HepG2 (cell line): ENCODE results near the gene DYSF. TPM values are rescaled to one million over a fixed set of nuclear protein-coding genes. Genes with fewer than 3 reads are reported as not detected.

Source experiments
- CEBPG ChIP-seq: IDR thresholded peaks from 2 replicates; pipeline ENCODE4 v1.6.1; 2016
- FOXA3 ChIP-seq: IDR thresholded peaks from 2 replicates; pipeline ENCODE4 v1.6.1; 2016; ENCODE audit warnings: missing genetic modification reagents, missing compliant biosample characterization
- GLI4 ChIP-seq: sonication (generic); formaldehyde crosslinking; IDR thresholded peaks from 2 replicates; pipeline ENCODE4 v1.5.1; 2020; ENCODE audit warnings: missing genetic modification reagents, mild to moderate bottlenecking, moderate library complexity, borderline replicate concordance
- HMG20A ChIP-seq: IDR thresholded peaks from 2 replicates; pipeline ENCODE4 v1.6.1; 2016; ENCODE audit warnings: borderline replicate concordance
- HNF4G ChIP-seq, 2 experiments: sonication (generic) in 1 of 2; formaldehyde crosslinking in 1 of 2; IDR thresholded peaks; 2 replicates each; pipeline versions ENCODE4 v1.4.0 to v1.6.1; 2011 to 2020; ENCODE audit warnings: borderline replicate concordance in 2 of 2, low read depth in 2 of 2, mild to moderate bottlenecking in 2 of 2, low read length in 1 of 2, missing genetic modification reagents in 1 of 2, moderate library complexity in 1 of 2
- HOXD1 ChIP-seq: sonication (generic); formaldehyde crosslinking; IDR thresholded peaks from 2 replicates; pipeline ENCODE4 v1.5.0; 2020; ENCODE audit warnings: missing genetic modification reagents
- IRX3 ChIP-seq: sonication (generic); formaldehyde crosslinking; IDR thresholded peaks from 2 replicates; pipeline ENCODE4 v1.8.1; 2023; ENCODE audit warnings: mild to moderate bottlenecking, low read depth, missing genetic modification reagents, borderline replicate concordance
- ISX ChIP-seq: sonication (generic); formaldehyde crosslinking; conservative IDR thresholded peaks from 2 replicates; pipeline ENCODE4 v1.5.0; 2020; ENCODE audit warnings: missing genetic modification reagents
- KLF16 ChIP-seq, 2 experiments: sonication (generic) in 1 of 2; formaldehyde crosslinking in 1 of 2; IDR thresholded peaks; 2 replicates each; pipeline versions ENCODE4 v1.6.1 to v1.8.0; 2016 to 2023; ENCODE audit warnings: missing genetic modification reagents in 2 of 2, missing compliant biosample characterization in 1 of 2
- PHF20 ChIP-seq: sonication (generic); formaldehyde crosslinking; IDR thresholded peaks from 2 replicates; pipeline ENCODE4 v1.5.0; 2020; ENCODE audit warnings: mild to moderate bottlenecking, missing genetic modification reagents
- RFX3 ChIP-seq: IDR thresholded peaks from 2 replicates; pipeline ENCODE4 v1.6.1; 2016; ENCODE audit warnings: missing biosample characterization, missing genetic modification reagents
- RXRB ChIP-seq: IDR thresholded peaks from 2 replicates; pipeline ENCODE4 v1.6.1; 2016; ENCODE audit warnings: borderline replicate concordance, missing genetic modification reagents, missing compliant biosample characterization
- SALL1 ChIP-seq: sonication (generic); formaldehyde crosslinking; IDR thresholded peaks from 2 replicates; pipeline ENCODE4 v1.8.0; 2022; ENCODE audit warnings: mild to moderate bottlenecking, missing genetic modification reagents
- STAT5B ChIP-seq: sonication (generic); formaldehyde crosslinking; IDR thresholded peaks from 2 replicates; pipeline ENCODE4 v1.4.0; 2020; ENCODE audit warnings: missing genetic modification reagents
- TCF12 ChIP-seq, 2 experiments: fragments of 450-650 bp in 1 of 2; sonication (generic) in 1 of 2; formaldehyde crosslinking in 1 of 2; IDR thresholded peaks; 2 replicates each; pipeline versions ENCODE4 v1.6.1 to v1.8.0; 2017 to 2022; ENCODE audit warnings: antibody characterized with exemption in 1 of 2, mild to moderate bottlenecking in 1 of 2, missing genetic modification reagents in 1 of 2, moderate library complexity in 1 of 2
- ZBTB8A ChIP-seq: sonication (generic); formaldehyde crosslinking; IDR thresholded peaks from 2 replicates; pipeline ENCODE4 v1.4.0; 2020; ENCODE audit warnings: mild to moderate bottlenecking, low read depth, missing genetic modification reagents, borderline replicate concordance
- ZFP1 ChIP-seq: IDR thresholded peaks from 2 replicates; pipeline ENCODE4 v1.6.1; 2016
- ZFP41 ChIP-seq: sonication (generic); formaldehyde crosslinking; IDR thresholded peaks from 2 replicates; pipeline ENCODE4 v1.4.0; 2020; ENCODE audit warnings: mild to moderate bottlenecking, missing genetic modification reagents, borderline replicate concordance
- ZKSCAN8 ChIP-seq: IDR thresholded peaks from 2 replicates; pipeline ENCODE4 v1.6.1; 2016; ENCODE audit warnings: borderline replicate concordance, missing genetic modification reagents, missing compliant biosample characterization
- ZNF20 ChIP-seq: sonication (generic); formaldehyde crosslinking; IDR thresholded peaks from 2 replicates; pipeline ENCODE4 v1.4.0; 2020; ENCODE audit warnings: mild to moderate bottlenecking, moderate library complexity, missing genetic modification reagents
- ZNF331 ChIP-seq: sonication (generic); formaldehyde crosslinking; IDR thresholded peaks from 2 replicates; pipeline ENCODE4 v1.4.0; 2020; ENCODE audit warnings: missing genetic modification reagents
- ZNF350 ChIP-seq: sonication (generic); formaldehyde crosslinking; IDR thresholded peaks from 2 replicates; pipeline ENCODE4 v1.4.0; 2020; ENCODE audit warnings: mild to moderate bottlenecking, low read depth, missing genetic modification reagents, borderline replicate concordance
- ZNF816 ChIP-seq: sonication (generic); formaldehyde crosslinking; IDR thresholded peaks from 2 replicates; pipeline ENCODE4 v1.8.0; 2022; ENCODE audit warnings: missing genetic modification reagents, mild to moderate bottlenecking, borderline replicate concordance
- polyA plus RNA-seq, 8 experiments: library from polyadenylated mRNA; depleted of rRNA in 3 of 8; stranded (reverse) in 7 of 8; unstranded in 1 of 8; fragments of >200 nt; fragmentation: Illumina TruSeq in 4 of 8; extraction: Trizol in 4 of 8; gene quantifications; 2 replicates each; pipeline versions ENCODE4 v1.2.1 to v1.2.3, GENCODE V29; 2011 to 2016; ENCODE audit warnings: low read depth in 4 of 8, missing spikeins in 1 of 8, mixed read lengths in 1 of 8; ENCODE audit not compliant: insufficient read depth in 1 of 8
- total RNA-seq, 5 experiments: library from RNA; depleted of rRNA; stranded (reverse); fragments of >200 nt; fragmentation: Illumina TruSeq; extraction: Trizol; gene quantifications; 2 replicates each; pipeline ENCODE4 v1.2.3, GENCODE V29; 2016; ENCODE audit warnings: low read depth in 1 of 5
- TF ChIP-seq, protein P1 (sequence below), 2 experiments: sonication (generic) in 1 of 2; formaldehyde crosslinking in 1 of 2; IDR thresholded peaks; 2 replicates each; pipeline versions ENCODE4 v1.4.0 to v1.6.1; 2016 to 2020; ENCODE audit warnings: borderline replicate concordance in 1 of 2, low read depth in 1 of 2, mild to moderate bottlenecking in 1 of 2, missing genetic modification reagents in 1 of 2
- TF ChIP-seq, protein P2 (sequence below): sonication (generic); formaldehyde crosslinking; IDR thresholded peaks from 2 replicates; pipeline ENCODE4 v1.8.1; 2023; ENCODE audit warnings: mild to moderate bottlenecking, missing genetic modification reagents

The DYSF gene
- total and polyA plus RNA-seq, 2 of the 13 experiments (the other 11 are each of a cell fraction or from before 2014, with no cell fraction given), result 0.15 to 2.4 TPM

DNA sequence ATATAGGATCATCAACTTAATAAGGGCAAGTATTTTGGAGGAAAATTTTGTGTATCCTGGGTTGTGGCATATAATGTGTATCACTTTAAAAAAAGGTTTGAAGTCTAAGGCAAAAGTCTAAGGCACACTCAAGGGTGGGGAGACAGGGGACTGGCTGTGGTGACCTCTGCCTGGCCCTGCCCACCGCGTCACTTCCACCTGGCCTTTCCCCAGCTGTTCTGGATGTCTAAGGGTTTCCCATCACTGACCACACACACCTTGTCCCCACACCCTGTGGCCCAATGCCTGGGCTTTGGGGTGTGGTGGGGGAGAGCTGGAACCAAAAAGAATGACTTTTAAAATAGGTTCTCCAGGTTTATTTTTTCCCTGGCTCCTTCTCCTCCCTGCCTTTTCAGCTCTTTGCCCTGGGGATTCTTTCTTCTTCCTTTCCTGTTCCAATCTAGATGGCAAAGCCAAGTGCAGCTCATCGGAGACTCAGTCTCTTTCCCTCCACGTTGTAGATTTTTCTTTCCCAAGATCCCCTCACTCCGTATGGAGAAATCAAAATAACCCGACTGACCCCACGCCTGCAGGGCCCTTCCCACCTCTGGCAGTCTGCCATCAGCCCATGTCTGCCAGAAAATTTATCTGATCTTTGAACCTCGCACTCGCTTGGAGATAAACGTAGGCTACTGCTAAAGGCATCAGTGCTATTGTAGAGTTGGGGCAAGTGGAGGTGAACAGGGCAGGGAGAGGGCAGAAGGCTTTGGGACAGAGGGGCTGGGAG is 257.2 kb downstream of the DYSF start (continued):
- TF ChIP-seq ZBTB8A (CRISPR knock-in tag), result no peak
- TF ChIP-seq RFX3 (CRISPR knock-in tag), result no peak
- no peak for TF ChIP-seq GLI4
- TF ChIP-seq IRX3 (CRISPR knock-in tag), result no peak
- no peak for TF ChIP-seq ZKSCAN8 (CRISPR knock-in tag)
- TF ChIP-seq RXRB, result peak; percentile 40; the same call in 1 of the 2 replicates
- no peak for TF ChIP-seq ZNF816 (CRISPR knock-in tag)
- TF ChIP-seq ISX (CRISPR knock-in tag), result no peak
- no peak for TF ChIP-seq HMG20A (CRISPR knock-in tag)
- peak; percentile 61 for TF ChIP-seq HNF4G (IDR thresholded peaks at IDR 0.05; ENCODE audit: borderline replicate concordance, low read depth, low read length)
- no peak for TF ChIP-seq HNF4G (CRISPR knock-in tag; IDR thresholded peaks at IDR 0.05; ENCODE audit: borderline replicate concordance, low read depth)
- peak; percentile 84 for TF ChIP-seq SALL1 (CRISPR knock-in tag)
- no peak for TF ChIP-seq ZFP1
- TF ChIP-seq ZFP41 (CRISPR knock-in tag), result no peak
- TF ChIP-seq FOXA3 (CRISPR knock-in tag), result peak; percentile 32; the same call in 1 of the 2 replicates
- no peak for TF ChIP-seq STAT5B (CRISPR knock-in tag)
- TF ChIP-seq CEBPG (CRISPR knock-in tag), result 0 out of 2 replicates have a peak, but pooled peaks have one; percentile 10
- TF ChIP-seq, protein P1, sequence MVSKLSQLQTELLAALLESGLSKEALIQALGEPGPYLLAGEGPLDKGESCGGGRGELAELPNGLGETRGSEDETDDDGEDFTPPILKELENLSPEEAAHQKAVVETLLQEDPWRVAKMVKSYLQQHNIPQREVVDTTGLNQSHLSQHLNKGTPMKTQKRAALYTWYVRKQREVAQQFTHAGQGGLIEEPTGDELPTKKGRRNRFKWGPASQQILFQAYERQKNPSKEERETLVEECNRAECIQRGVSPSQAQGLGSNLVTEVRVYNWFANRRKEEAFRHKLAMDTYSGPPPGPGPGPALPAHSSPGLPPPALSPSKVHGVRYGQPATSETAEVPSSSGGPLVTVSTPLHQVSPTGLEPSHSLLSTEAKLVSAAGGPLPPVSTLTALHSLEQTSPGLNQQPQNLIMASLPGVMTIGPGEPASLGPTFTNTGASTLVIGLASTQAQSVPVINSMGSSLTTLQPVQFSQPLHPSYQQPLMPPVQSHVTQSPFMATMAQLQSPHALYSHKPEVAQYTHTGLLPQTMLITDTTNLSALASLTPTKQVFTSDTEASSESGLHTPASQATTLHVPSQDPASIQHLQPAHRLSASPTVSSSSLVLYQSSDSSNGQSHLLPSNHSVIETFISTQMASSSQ (IDR thresholded peaks at IDR 0.05; ENCODE audit: low read depth), result no peak
- TF ChIP-seq, protein P1 (CRISPR knock-in tag; IDR thresholded peaks at IDR 0.05; ENCODE audit: borderline replicate concordance), result no peak
- TF ChIP-seq KLF16 (CRISPR knock-in tag; IDR thresholded peaks at IDR 0.05), result no peak
- TF ChIP-seq ZNF350 (CRISPR knock-in tag), result 0 out of 2 replicates have a peak, but pooled peaks have one; percentile 18
- TF ChIP-seq ZNF20 (CRISPR knock-in tag), result no peak
- TF ChIP-seq TCF12 (IDR thresholded peaks at IDR 0.05), result no peak
- TF ChIP-seq TCF12 (CRISPR knock-in tag; IDR thresholded peaks at IDR 0.05), result no peak
- TF ChIP-seq HOXD1 (CRISPR knock-in tag), result no peak
- TF ChIP-seq, protein P2, sequence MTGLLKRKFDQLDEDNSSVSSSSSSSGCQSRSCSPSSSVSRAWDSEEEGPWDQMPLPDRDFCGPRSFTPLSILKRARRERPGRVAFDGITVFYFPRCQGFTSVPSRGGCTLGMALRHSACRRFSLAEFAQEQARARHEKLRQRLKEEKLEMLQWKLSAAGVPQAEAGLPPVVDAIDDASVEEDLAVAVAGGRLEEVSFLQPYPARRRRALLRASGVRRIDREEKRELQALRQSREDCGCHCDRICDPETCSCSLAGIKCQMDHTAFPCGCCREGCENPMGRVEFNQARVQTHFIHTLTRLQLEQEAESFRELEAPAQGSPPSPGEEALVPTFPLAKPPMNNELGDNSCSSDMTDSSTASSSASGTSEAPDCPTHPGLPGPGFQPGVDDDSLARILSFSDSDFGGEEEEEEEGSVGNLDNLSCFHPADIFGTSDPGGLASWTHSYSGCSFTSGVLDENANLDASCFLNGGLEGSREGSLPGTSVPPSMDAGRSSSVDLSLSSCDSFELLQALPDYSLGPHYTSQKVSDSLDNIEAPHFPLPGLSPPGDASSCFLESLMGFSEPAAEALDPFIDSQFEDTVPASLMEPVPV (CRISPR knock-in tag), result no peak
- TF ChIP-seq PHF20 (CRISPR knock-in tag), result no peak
- TF ChIP-seq ZNF331 (CRISPR knock-in tag), result peak; percentile 91
